Measurements from ENCODE around the gene PDIK1L.
"Not testable (repeated sequence)": the region's sequence is repeated elsewhere in the genome, so short reads cannot be mapped to it uniquely, and the experiment has no call there.

The PDIK1L gene

DNA sequence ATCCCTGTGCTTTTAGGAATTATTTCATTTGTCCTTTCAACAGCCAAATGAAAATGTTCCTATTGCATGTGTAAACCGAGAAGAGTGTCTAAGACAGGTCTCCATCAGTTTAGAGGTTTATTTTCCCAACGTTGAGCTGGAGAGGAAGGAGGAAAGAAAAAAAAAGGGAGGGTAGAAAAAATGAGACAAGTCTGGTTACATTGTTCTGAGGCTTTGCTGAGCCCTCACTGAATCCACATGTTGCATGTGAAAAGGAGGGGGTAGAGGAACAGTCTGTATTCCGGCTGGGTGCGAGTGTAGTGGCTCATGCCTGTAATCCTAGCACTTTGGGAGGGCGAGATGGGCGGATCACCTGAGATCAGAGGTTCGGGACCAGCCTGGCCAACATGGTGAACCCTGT, 19.2 kb upstream of the PDIK1L start:
- DNase-seq, result no peak

DNA sequence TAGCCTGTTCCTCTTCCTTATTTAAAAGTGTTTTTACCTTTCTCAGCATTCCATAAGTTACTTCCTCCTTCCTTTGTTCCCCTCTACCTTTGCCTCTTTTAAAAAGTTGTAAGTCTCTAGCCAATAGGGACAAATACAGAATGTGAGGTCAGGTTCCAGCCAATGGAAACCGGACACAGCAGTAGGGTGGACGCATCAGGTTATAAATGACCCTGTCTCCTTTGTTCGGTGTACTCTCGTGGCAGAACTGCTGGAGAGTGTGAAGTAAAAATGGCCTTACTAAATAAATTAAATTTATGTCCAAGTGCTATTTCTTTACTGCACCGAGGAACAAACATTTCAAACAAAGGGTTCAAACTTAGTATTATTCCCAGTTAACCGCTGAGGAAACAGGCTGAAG, 18.1 kb upstream of the PDIK1L start:
- not testable (repeated sequence) for DNase-seq

DNA sequence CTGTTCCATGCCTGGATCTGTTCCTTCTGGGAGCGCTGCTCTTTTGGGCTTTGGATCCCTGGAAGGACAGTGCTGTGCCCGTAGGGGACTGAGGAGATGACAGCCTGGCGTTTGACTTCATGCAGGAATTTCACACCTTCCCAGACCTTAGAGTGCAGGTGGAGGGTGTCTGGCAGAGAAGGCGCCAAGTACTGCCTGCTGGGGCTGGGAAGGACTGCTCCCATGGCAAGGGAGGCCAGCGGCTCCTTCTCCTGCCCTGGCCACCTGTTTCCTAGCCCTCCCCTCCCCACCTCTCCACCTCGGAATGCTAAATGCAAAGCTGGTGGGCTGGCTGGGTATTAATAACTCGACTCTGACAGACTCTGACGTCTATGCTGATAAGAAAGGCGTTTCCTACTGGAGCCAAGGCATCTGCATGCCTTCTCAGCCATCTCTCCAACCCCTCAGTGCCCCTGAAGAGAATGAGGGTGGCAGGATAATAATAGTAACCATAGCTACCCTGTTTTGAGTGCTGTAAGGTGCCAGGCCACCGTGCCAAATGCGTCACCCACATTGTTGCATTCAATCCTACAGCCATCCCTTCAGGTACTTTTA, 17.5 kb upstream of the PDIK1L start:
- no peak for DNase-seq

DNA sequence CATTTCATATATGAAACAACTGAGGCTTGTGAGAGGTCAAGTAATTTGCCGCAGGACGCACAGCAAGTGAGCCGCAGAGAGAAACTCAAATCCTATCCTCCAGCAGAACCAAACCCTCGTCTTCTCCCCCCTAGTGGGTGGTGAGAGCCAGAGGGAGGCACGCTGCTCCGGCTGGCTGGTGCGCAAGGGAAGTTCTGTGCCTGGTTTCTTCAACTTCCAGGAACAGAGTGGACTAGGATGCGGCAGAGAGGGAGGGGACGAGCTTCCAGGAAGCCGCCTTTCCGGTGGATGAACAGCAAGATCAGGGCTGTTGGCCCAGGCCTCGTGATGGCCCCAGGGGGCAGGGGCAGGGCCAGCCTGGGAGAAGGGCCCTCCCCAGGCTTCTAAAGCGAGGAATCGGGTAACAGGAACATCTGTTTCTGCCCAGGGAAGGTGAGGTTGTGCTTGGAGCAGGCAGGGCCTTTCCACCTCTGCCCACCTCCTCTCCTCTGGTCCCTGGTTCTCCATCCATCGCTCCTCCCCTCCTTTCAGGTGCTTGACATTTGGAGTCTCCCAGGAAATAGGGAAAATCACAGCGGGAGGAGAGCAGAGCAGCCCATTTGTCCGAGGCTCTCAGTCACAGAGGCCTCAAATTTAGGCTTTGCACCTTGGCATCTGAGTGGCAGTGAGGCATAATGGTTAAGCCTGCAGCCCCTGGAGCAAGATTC, 16.8 kb upstream of the PDIK1L start:
- DNase-seq, result no peak

DNA sequence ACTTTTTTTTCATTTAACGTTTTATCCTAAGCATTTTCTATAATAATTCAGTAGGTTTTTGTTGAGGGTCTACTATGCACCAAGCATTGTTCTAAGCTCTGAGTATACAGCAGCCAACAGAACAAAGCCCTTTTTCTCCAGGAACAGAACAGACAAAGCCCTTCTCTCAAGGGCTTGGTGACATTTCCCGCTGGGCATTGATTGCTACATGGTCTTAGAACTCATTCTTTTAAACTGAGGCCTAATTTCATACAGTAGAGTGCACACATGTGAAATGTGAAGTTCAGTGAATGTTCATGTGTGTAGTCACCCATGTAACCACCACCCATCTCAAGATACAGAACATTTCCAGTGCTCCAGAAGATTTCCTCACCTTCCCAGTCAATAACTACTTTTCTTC, 15.2 kb upstream of the PDIK1L start:
- DNase-seq, result no peak

DNA sequence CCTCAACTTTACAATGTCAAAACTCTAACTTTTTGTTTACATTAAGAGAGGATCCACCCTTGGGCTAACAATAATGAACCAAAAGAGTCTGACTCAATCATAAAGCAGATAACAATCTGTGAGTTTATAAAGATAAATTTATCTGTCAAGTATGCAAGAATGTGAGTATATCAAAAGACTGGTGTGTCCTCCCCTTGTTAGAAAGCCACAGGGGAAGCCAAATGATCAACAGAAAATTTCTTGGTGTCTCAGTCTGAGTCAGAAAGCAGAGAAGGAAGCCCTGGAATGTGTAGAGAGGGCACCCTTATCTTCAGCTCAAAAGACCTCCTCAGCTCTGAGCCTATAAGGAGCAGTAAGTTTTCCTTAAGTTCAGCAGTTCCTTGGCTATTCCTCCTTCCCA, 13.9 kb upstream of the PDIK1L start:
- no peak for DNase-seq

DNA sequence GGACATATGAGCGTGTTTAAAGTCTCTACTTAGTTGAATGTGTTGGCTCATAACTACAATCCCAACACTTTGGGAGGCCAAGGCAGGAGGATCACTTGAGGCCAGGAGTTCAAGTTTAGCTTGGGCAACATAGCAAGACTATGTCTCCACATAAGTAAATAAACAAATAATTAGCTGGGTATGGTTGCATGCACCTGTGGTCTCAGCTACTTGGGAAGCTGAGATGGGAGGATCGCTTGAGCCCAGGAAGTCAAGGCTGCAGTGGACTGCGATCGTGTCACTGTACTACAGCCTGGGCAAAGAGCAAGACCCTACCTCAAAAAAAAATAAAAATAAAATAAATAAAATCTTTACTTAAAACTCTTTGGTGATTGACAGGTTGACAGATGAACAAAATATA, 13.0 kb upstream of the PDIK1L start:
- DNase-seq, result no peak

DNA sequence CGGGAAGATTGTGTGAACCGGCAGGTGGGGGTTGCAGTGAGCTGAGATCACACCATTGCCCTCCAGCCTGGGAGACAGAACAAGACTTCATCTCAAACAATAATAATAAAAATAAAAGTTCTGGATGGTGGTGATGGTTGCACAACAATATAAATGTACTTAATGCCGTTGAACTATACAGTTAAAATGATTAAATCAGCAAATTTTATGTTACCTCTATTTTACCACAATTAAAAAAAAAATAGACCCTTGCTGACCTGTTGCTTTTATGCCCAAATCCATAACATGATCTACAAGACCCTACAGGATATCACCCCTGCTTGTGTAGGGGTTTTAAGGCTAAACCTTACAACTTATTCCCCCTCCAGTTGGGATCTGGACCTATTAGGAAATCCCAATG, 11.8 kb upstream of the PDIK1L start:
- DNase-seq, result no peak

DNA sequence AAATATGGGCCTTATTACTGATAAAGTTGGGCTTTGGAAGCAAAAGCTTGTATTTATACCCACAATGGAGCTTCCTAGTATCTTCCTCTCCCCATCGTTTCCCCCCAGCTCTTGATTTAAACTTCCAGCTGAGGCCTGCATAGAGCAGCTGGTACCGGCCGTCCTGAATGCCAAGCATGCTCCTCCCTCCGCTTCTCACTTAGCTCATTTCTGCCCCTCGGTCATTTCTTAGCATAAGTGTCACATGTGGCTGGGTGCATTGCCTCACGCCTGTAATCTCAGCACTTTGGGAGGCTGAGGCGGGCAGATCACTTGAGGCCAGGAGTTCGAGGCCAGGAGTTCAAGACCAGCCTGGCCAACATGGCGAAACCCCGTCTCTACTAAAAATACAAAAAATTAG, 11.4 kb upstream of the PDIK1L start:
- not testable (repeated sequence) for DNase-seq

DNA sequence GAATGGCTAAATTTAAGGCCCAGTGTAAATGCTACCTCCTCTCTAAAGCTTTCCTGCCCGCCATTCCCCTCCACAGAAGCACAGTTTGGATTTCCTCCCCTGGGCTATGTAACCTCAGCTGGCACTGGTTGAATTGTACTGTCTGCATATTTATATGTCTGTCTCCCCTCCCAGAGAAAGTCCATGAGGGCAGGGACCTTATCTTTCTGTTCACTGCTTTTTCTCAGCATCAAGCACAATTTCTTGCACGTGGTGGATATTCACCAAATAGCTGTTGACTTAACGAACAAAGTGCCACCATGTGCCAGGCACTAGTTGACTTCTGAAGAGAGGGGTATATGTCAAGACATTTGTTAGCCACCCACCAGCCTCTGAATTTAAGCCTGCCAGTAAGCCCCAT, 9.5 kb upstream of the PDIK1L start:
- DNase-seq, result no peak

DNA sequence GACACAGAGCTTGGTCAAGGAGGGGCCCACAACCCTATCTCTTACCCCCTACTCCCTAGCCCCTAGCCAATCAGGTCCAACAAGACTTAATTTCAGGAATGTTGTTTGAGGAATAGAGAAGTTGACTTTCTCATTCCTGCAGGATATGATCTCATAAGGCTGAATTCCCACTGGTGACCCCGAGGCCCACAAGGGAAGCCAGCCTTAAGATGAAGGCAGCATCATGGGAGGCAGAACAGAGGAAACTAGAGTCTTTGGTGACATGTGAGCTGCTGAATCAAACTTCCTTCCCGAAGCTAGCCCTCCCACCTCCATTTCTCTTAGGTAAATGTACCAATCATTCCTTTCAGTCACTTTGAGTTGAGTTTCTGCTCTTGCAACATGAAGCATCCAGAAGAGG, 9.1 kb upstream of the PDIK1L start:
- DNase-seq, result no peak

DNA sequence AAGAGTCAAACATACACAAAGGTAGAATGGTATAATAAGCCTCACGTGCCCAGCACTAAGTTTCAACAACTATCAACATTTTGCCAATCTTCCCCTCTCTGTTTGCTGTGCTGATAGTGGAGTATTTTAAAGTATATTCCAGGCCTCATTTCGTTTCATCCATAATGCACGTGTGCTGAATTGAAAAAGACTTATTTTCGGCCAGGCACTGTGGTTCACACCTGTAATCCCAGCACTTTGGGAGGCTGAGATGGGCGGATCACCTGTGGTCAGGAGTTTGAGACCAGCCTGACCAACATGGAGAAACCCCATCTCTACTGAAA, 6.4 kb upstream of the PDIK1L start:
- not testable (repeated sequence) for DNase-seq

DNA sequence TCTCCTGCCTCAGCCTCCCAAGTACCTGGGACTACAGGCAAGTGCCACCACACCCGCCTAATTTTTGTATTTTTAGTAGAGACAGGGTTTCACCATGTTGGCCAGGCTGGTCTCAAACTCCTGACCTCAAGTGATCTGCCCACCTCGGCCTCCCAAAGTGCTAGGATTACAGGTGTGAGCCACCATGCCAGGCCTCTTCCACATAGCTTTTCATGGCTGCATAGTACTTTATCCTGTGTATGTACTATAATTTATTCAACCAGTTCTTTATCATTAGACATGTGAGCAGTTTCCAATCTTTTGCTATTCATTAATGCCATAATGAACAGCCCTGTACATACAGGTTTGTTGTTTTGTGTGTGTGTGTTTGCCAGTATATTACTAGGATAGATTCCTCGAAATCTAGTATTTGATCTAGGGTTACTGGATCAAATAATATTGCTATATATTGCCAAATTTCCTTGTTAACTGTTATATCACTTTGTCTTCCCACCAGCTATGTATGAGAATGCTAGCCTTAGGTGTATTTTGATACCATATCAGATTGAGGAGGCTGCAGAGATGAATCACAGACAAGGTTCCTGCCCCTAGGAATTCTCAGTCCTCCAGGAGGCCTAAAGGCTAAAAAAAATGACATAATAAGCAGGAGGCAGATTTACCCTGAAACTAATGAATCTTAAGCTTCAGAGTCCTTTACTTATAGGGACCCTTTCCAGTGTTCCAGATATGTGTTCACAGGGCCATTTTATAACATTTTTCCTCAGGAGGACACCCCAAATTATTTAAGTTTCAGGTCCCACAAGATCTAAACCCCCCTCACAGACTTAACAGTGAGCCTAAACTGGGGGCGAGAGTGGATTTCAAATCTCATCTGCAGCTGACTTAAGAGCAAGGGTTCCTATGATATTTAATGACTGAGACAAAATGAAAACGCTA, 2.1 kb upstream of the PDIK1L start:
- DNase-seq, result no peak

DNA sequence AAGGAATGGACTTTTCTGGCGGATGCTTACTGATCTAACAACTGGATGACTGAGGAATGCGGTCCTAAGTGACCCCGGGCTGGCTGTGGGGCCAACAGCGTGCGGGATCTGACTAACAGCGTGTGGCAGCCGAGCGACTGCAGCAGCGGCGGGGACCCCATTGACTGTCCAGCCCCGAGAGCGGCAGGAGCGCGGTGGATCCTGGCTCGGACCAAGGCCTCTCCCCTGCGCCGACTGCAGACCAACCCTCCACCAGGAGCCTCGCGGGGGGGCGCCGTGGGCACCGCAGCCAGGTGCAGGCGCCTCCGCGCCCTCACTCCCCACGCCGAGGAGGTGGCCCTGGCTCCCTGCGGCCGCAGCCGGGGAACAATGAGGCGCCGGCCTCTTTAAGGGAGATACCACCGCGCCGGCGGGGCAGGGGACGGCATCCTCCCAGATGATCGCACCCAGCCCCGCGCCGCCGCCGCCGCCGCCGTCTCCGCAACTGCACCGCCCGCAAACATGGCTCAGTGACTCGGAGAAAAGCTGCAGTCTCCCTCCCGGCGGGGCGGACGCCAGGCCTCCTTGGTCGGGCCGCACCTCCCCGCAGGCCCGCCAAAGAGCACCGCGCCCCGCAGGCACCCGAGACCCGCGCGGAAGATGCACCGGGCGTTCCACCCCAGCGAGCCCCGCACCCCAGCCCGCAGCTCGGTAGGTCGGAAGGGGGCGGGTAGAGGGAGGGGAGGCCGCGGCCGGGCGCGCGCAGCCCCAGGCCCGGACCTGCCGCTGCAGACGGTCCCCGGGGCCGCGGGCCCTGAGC, 694 bp upstream of the PDIK1L start:
- no peak for DNase-seq

DNA sequence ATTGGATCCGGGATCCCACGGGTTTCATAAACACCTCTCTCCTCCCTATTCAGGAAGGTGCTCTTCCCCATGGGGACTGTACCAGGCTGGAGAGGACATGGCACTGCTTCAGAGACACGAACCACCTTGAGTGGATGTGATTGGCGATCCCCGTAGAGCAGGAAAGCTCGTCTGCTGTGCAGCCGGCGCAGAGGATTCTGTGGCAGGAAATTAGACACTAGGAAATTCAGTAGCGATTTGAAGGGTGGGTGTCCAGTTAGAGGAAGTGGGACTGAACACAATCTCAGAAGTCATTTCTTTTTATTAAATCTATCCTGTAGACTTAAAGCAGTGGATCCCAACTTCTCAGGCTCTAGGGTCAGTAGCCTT, 767 bp downstream of the PDIK1L start:
- no peak for DNase-seq

DNA sequence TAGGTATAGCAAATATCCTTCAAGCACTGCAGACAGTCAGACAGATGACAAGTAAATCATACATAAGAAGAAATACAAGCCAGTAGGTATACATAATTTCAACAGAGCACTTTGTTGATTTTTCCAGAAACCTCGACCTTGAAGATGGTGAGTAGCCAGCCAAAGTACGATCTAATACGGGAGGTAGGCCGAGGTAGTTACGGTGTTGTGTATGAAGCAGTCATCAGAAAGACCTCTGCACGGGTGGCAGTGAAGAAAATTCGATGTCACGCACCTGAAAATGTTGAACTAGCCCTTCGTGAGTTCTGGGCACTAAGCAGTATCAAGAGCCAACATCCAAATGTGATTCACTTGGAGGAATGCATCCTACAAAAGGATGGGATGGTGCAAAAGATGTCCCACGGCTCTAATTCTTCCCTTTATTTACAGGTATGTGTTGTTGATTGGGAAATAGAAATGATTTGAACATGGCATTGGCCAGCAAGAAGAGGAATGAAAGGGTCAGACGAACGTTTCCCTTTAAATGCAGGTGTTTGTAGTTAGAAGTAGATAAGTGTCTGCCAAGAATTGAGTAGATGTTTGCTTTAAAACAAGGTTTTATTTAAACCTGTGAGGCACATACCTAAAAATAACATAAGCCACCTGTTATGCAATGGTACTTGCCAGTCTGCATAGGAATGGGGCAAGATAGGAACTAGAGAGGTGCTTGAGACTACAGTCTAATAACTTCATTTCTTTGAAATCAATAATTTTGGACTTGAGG, 2.7 kb downstream of the PDIK1L start:
- DNase-seq, result no peak

DNA sequence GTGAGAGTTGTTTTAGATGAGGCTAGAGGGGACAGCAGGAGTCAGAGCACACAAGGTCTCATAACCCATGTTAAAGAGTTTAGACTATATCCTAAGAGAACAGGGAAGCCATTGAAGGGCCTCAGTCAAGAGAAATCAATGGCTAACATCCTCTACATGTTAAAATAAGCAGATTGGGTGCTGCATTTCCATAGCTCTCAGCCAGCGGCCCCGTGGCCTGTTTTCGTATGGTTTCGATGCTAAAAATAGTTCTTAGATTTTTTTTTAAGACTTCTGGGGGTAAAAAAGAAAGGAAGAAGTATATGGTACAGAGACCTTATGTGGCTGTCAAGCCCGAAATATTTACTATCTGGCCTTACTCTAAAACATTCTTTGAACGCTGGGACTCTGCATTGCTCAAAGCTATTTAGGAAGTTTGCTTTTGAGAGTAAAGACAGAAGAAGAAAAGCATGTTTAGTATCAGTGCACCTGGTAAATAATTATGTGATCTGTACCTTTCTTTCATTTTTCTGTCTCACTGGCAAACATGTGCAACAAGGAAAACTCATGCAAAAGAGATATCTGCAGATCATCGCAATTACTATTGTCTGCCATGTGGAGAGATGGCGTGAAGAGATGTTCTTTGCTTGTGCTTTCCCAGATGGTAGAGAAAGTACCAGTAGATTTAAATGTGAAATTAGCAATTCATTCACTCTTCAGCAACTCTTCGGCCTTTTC, 8.4 kb downstream of the PDIK1L start:
- DNase-seq, result no peak

DNA sequence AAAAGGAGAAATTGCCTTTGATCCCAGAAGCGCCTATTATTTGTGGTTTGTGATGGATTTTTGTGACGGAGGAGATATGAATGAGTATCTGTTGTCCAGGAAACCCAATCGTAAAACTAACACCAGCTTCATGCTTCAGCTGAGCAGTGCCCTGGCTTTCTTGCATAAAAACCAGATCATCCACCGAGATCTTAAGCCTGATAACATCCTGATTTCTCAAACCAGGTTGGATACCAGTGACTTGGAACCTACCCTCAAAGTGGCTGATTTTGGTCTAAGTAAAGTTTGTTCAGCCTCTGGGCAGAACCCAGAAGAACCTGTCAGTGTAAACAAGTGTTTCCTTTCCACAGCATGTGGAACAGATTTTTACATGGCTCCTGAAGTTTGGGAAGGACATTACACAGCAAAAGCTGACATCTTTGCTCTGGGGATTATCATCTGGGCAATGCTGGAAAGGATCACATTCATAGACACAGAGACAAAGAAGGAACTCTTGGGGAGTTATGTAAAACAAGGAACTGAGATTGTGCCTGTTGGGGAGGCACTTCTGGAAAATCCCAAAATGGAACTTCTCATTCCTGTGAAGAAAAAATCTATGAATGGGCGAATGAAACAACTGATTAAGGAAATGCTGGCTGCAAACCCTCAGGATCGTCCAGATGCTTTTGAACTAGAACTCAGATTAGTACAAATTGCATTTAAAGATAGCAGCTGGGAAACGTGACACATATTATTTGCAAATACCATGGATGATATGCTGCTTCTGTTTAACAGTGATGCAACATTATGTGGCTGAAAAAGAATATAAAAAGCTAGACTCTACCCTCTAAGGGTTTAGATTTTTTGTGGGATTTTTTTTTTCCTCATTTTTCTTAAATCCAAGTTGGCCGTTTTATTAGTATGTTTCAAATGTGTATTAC, 10.5 kb downstream of the PDIK1L start:
- DNase-seq, result no peak

DNA sequence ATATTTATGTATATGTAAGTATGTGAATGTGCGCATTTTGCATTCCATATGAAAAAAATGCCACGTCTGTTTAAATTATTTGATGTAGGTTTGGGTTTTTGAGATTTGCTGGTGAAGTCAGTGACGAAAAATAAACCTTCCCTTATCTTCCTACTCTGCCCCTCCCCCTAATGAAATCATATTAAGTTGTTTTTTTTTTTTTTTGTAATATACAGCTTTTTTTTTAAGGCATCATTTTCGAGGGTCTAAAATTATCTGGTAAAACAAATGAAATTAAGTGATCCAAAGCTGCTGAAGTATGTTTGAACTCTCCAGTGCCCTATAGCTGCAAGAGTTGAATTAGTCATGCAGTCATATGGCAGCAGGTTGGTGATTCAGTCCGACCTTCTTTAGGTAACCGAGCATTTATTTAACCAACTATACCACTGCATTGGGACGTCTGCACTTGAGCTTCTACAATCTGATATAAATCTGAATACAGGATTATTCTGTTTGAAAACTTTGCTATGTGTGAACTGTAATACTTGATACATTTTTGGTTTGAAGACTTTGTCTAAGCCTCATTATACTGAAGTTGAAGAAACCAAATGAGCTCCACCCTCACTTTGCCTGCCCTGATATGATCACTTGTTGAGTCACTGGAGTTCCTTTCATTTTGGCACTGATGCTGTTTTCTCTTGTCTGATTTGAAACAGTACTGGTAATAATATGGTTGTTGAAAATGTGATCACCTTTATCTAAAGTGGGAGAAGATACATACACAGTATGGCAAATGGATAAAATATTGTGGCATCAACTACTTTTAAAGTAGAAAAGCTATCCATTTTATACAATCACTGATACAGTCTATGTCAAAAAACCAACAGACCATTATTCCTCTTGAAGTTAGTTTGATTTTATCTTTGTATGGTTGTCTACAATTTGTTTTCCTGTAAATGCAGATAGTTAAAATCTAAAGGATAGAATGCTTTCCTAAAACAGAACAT, 11.7 kb downstream of the PDIK1L start:
- no peak for DNase-seq

All from SIG-M5 (cell line).